ENCODE data around the gene UGT1A8.

Gene UGT1A8

DNA sequence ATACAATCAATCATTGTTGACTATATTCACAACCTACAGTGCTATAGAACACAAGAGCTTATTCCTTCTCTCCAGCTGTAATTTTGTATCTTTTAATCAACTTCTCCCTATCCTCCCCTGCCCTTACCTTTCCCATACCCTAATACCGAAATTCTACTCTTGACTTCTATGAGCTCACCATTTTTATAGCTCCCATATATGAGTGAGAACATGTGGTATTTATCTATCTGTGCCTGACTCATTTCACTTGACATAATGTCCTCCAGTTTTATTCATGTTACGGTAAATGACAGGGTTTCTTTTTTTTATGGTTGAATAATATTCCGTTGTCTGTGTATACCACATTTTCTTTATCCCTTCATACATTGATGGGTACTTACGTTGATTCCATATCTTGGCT is 163.3 kb downstream of the UGT1A8 start:
- no peaks in the 10 kb centered on the region for H3K4me1 ChIP-seq (ENCODE audit: insufficient read depth, insufficient read length)
- no peaks in the 10 kb centered on the region for H3K27me3 ChIP-seq (ENCODE audit: insufficient read depth, insufficient read length)
- no peaks in the 10 kb centered on the region for H3K36me3 ChIP-seq (ENCODE audit: insufficient read depth, insufficient read length, low read length)
- no peak for DNase-seq (ENCODE audit: low read depth, low spot score)
- no peak overlapping the region for H3K9ac ChIP-seq (ENCODE audit: insufficient read length, low read depth)
- peaks cover 10% of the 10 kb centered on the region; the same call in 1 of the 2 replicates for H3K9me3 ChIP-seq (ENCODE audit: insufficient read depth, low read length)
- H3K4me3 ChIP-seq (ENCODE audit: insufficient read length, low read depth), result no peak overlapping the region
- TF ChIP-seq ZNF274 (IDR thresholded peaks at IDR 0.05; ENCODE audit: low read depth, low read length), result no peak
- no peak for TF ChIP-seq SUZ12 (IDR thresholded peaks at IDR 0.05; ENCODE audit: extremely low read depth, insufficient read depth, insufficient read length)
- TF ChIP-seq YY1 (IDR thresholded peaks at IDR 0.05; ENCODE audit: insufficient read depth, insufficient read length), result no peak

DNA sequence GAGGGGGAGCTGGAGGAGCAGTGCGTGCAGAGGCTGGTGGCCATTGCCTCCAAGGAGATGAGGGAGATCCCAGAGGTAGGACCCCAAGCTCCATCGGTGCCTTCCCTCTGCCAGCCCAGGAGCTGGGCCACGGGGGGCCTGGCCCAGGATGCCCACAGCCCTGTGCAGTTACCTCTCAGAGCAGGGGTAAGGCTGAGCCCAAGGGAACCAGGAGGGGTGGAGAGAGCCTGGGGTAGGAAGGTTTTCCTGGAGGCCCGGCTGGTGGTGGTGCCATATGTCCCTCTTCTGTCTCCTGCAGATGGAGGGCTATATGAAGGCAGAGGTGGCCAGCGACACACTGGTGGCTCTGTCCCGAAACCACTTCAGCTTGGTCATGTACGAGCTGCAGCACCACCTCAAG is 172.1 kb downstream of the UGT1A8 start:
- Histone ChIP-seq H3K4me1 (ENCODE audit: insufficient read depth, insufficient read length) (no peaks in the 10 kb centered on the region), H3K9ac (ENCODE audit: insufficient read length, low read depth) (no peak overlapping the region), H3K27me3 (ENCODE audit: insufficient read depth, insufficient read length) (peaks cover 6% of the 10 kb centered on the region), H3K4me3 (ENCODE audit: insufficient read length, low read depth) (no peak overlapping the region), H3K9me3 (ENCODE audit: insufficient read depth, low read length) (no peaks in the 10 kb centered on the region), H3K36me3 (ENCODE audit: insufficient read depth, insufficient read length, low read length) (no peaks in the 10 kb centered on the region)
- TF ChIP-seq SUZ12 (IDR thresholded peaks at IDR 0.05; ENCODE audit: extremely low read depth, insufficient read depth, insufficient read length) (no peak), YY1 (IDR thresholded peaks at IDR 0.05; ENCODE audit: insufficient read depth, insufficient read length) (no peak), ZNF274 (IDR thresholded peaks at IDR 0.05; ENCODE audit: low read depth, low read length) (no peak)
- no peak for DNase-seq (ENCODE audit: low read depth, low spot score)

DNA sequence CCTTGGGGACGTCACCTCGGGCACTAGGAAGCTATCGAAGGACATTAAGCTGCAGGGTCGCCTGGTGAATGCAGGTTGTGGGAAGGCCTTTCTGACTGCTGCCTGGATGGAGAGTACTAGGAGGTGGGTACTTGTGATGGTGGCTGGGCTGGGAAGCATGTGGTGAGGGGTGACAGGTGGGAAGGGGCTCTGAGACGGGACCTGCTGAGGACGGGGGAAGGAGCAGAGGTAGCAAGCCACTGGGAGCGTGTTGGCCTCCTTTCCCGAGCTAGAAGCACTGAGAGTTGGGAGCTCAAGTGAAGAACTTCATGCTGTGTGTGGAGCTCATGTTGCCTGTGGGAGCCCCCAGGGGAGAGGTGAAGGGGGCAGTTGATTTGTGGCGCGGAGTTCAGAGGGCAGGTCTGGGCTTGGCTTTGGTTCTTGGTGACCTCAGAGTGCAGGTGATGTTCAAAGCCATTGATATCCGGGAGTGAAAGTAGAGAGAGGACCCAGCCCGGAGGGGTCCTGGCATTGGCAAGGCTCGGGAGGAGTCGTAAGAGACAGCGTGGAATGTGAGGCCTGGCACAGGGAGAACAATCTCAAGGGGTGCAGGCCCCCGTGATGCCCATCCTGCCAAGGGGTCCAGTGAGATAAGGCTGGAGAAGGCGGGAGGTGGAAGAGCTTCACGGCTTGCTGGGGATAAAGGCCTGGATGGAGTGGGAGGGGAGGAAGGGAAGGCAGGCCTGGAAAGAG is 173.9 kb downstream of the UGT1A8 start:
- Histone ChIP-seq H3K9me3 (ENCODE audit: insufficient read depth, low read length) (no peaks in the 10 kb centered on the region), H3K4me3 (ENCODE audit: insufficient read length, low read depth) (no peak overlapping the region)

DNA sequence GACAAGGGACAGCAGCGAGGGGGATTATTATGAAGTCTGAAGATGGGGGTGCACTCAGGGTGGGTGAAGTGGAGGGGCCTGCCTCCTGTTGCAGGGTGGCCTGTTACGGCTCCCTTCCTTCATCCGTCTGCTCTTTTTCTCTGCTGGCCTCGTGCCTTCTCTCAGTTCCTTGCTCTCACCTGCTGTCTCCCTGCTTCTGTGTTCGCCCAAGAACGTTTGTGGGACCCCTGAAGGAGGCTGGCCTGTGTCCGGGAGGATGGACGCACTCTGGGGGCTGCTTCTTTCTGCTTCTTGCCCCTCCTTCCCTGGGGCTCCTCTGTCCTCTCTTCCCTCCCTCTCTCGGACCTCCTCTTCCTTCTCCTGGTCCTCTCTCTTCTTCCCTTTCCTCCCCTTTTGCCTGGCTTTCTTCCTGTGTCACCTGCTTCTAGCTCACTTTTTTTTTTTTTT is 174.5 kb downstream of the UGT1A8 start:
- Histone ChIP-seq H3K9ac (ENCODE audit: insufficient read length, low read depth) (no peak overlapping the region), H3K36me3 (ENCODE audit: insufficient read depth, insufficient read length, low read length) (no peaks in the 10 kb centered on the region), H3K27me3 (ENCODE audit: insufficient read depth, insufficient read length) (peaks cover 6% of the 10 kb centered on the region), H3K4me3 (ENCODE audit: insufficient read length, low read depth) (no peak overlapping the region), H3K9me3 (ENCODE audit: insufficient read depth, low read length) (no peaks in the 10 kb centered on the region), H3K4me1 (ENCODE audit: insufficient read depth, insufficient read length) (no peaks in the 10 kb centered on the region)
- no peak for DNase-seq (ENCODE audit: low read depth, low spot score)
- no peak for TF ChIP-seq YY1 (IDR thresholded peaks at IDR 0.05; ENCODE audit: insufficient read depth, insufficient read length)
- no peak for TF ChIP-seq SUZ12 (IDR thresholded peaks at IDR 0.05; ENCODE audit: extremely low read depth, insufficient read depth, insufficient read length)
- TF ChIP-seq ZNF274 (IDR thresholded peaks at IDR 0.05; ENCODE audit: low read depth, low read length), result no peak

More for the DNA sequence above, 173.9 kb downstream of the UGT1A8 start:
- Histone ChIP-seq H3K9ac (ENCODE audit: insufficient read length, low read depth) (no peak overlapping the region), H3K36me3 (ENCODE audit: insufficient read depth, insufficient read length, low read length) (no peaks in the 10 kb centered on the region), H3K27me3 (ENCODE audit: insufficient read depth, insufficient read length) (peaks cover 6% of the 10 kb centered on the region), H3K4me1 (ENCODE audit: insufficient read depth, insufficient read length) (no peaks in the 10 kb centered on the region)
- TF ChIP-seq ZNF274 (IDR thresholded peaks at IDR 0.05; ENCODE audit: low read depth, low read length), result no peak
- no peak for TF ChIP-seq YY1 (IDR thresholded peaks at IDR 0.05; ENCODE audit: insufficient read depth, insufficient read length)
- no peak for TF ChIP-seq SUZ12 (IDR thresholded peaks at IDR 0.05; ENCODE audit: extremely low read depth, insufficient read depth, insufficient read length)
- no peak for DNase-seq (ENCODE audit: low read depth, low spot score)

DNA sequence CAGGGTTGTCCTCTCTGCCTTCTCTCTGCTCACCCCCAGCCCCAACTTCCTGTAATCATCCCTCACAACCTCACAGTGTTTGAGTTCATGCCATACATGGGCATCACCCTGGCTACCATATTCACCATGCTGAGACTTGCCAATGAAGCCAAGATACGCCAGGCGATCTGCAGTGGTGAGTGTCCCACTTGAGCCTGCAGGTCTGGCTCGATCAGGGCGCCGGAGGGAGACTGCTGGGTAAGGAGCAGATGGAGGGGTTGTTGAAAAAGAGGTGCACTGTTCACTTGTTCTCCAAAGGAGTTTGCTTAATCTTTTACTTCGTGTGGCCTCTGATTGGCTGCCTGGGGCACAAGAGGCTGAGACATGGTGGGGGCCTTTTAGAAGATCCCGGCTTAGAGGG is 175.3 kb downstream of the UGT1A8 start:
- peaks cover 6% of the 10 kb centered on the region for H3K27me3 ChIP-seq (ENCODE audit: insufficient read depth, insufficient read length)
- H3K36me3 ChIP-seq (ENCODE audit: insufficient read depth, insufficient read length, low read length), result no peaks in the 10 kb centered on the region
- H3K9me3 ChIP-seq (ENCODE audit: insufficient read depth, low read length), result no peaks in the 10 kb centered on the region
- DNase-seq (ENCODE audit: low read depth, low spot score), result no peak
- H3K4me3 ChIP-seq (ENCODE audit: insufficient read length, low read depth), result no peak overlapping the region
- H3K9ac ChIP-seq (ENCODE audit: insufficient read length, low read depth), result no peak overlapping the region
- no peaks in the 10 kb centered on the region for H3K4me1 ChIP-seq (ENCODE audit: insufficient read depth, insufficient read length)
- TF ChIP-seq SUZ12 (IDR thresholded peaks at IDR 0.05; ENCODE audit: extremely low read depth, insufficient read depth, insufficient read length) (no peak), ZNF274 (IDR thresholded peaks at IDR 0.05; ENCODE audit: low read depth, low read length) (no peak), YY1 (IDR thresholded peaks at IDR 0.05; ENCODE audit: insufficient read depth, insufficient read length) (no peak)

DNA sequence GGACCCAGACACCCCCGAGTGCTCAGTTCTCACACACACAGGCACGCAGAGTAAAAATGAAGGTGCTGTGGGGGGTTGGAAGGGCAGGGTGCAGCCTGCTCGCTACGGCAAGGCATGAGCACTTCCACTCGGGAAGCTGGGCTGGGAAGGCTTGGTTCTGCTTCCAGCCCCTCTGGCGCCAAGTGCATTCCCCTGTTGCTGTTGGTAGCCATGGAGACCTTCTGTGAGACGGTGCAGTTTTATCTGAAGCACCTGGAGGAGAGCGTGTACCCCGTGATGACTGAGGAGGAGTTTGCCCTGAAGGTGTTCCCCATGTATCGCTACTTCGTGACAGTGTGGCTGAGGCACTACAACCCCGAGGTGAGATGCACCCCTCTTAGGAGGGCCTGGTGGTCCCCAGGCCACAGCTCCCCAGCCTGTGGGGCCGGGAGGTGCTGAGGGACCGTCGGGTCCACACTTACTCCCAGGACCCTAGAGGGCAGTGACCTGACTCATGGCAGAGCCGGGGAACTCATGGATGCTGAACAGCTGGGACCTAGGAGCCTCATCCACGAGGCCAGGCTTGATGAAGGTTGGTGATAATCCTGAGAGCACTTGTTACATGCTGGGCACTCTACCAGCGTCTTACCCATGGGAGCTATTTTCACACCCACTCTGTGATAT is 176.2 kb downstream of the UGT1A8 start:
- H3K9me3 ChIP-seq (ENCODE audit: insufficient read depth, low read length), result no peaks in the 10 kb centered on the region
- H3K27me3 ChIP-seq (ENCODE audit: insufficient read depth, insufficient read length), result peaks cover 6% of the 10 kb centered on the region
- TF ChIP-seq ZNF274 (IDR thresholded peaks at IDR 0.05; ENCODE audit: low read depth, low read length), result no peak
- no peak for TF ChIP-seq SUZ12 (IDR thresholded peaks at IDR 0.05; ENCODE audit: extremely low read depth, insufficient read depth, insufficient read length)
- no peak for TF ChIP-seq YY1 (IDR thresholded peaks at IDR 0.05; ENCODE audit: insufficient read depth, insufficient read length)
- H3K9ac ChIP-seq (ENCODE audit: insufficient read length, low read depth), result no peak overlapping the region
- no peak overlapping the region for H3K4me3 ChIP-seq (ENCODE audit: insufficient read length, low read depth)
- no peaks in the 10 kb centered on the region for H3K4me1 ChIP-seq (ENCODE audit: insufficient read depth, insufficient read length)
- H3K36me3 ChIP-seq (ENCODE audit: insufficient read depth, insufficient read length, low read length), result no peaks in the 10 kb centered on the region
- no peak for DNase-seq (ENCODE audit: low read depth, low spot score)

DNA sequence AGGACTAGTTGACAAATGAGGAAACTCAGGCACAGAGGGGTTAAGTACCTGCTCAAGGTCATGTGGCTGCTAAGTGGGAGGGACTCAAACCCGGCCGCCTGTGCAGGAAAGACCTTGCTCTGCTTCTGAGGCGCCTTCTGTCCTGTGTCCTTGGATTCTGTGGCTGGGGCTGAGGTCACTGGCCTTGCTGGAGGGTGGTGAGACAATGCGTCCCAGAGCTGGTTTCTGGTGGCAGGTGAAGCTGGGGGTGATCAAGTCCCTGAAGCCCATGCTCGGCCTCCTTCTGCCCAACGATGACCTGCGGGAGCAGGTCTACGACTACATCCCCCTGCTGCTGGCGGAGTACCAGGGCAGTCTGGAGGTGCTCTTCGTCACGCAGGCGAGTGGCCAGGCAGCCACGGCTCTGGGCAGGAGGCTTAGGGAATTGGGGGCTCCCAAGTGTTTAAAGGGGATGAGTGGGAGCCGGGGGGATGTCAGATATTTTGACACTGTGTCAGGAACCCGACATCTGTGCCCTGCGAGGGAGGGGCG is 176.8 kb downstream of the UGT1A8 start:
- no peaks in the 10 kb centered on the region for H3K36me3 ChIP-seq (ENCODE audit: insufficient read depth, insufficient read length, low read length)
- DNase-seq (ENCODE audit: low read depth, low spot score), result no peak
- H3K4me3 ChIP-seq (ENCODE audit: insufficient read length, low read depth), result no peak overlapping the region
- H3K9me3 ChIP-seq (ENCODE audit: insufficient read depth, low read length), result no peaks in the 10 kb centered on the region
- no peak overlapping the region for H3K9ac ChIP-seq (ENCODE audit: insufficient read length, low read depth)
- TF ChIP-seq SUZ12 (IDR thresholded peaks at IDR 0.05; ENCODE audit: extremely low read depth, insufficient read depth, insufficient read length) (no peak), YY1 (IDR thresholded peaks at IDR 0.05; ENCODE audit: insufficient read depth, insufficient read length) (no peak), ZNF274 (IDR thresholded peaks at IDR 0.05; ENCODE audit: low read depth, low read length) (no peak)
- peaks cover 2% of the 10 kb centered on the region for H3K4me1 ChIP-seq (ENCODE audit: insufficient read depth, insufficient read length)
- peaks cover 6% of the 10 kb centered on the region for H3K27me3 ChIP-seq (ENCODE audit: insufficient read depth, insufficient read length)

Data from NT2/D1 (cell line).